ENCODE data around the gene TPTE2. TPM values are rescaled to one million over a fixed set of nuclear protein-coding genes. Genes with fewer than 3 reads are reported as not detected.
"Not testable (repeated sequence)": the region's sequence is repeated elsewhere in the genome, so short reads cannot be mapped to it uniquely, and the experiment has no call there.

The TPTE2 gene
- total RNA-seq, 5 donors from 2014 or later (not counting 1 experiment from before 2014, with no cell fraction given) = not detected

- DNase-seq; H3K9me3 ChIP-seq; H3K4me1 ChIP-seq (ENCODE audit: control insufficient read depth in 1 of 2, extremely low read depth in 1 of 2, insufficient read depth in 2 of 2, low read length in 2 of 2); H3K4me3 Mint-ChIP-seq; H3K27me3 ChIP-seq (replicated peaks in 1 of 2; ENCODE audit: control insufficient read depth in 2 of 2, extremely low read depth in 1 of 2, insufficient read depth in 2 of 2, low read length in 1 of 2); H3K36me3 ChIP-seq (ENCODE audit: control insufficient read depth in 2 of 2, extremely low read depth in 1 of 2, insufficient read depth in 1 of 2, low read length in 1 of 2); H3K9me3 Mint-ChIP-seq; H3K27me3 Mint-ChIP-seq; ATAC-seq (replicated peaks in 1 of 4); H3K27ac ChIP-seq (ENCODE audit: low read length); H3K4me1 Mint-ChIP-seq; H3K4me3 ChIP-seq (ENCODE audit: control insufficient read depth in 1 of 2, extremely low read depth in 1 of 2, low read length in 1 of 2); POLR2A ChIA-PET; H3K36me3 Mint-ChIP-seq; H3K27ac Mint-ChIP-seq: not testable (repeated sequence)
- CTCF ChIA-PET = interaction anchor here in 1 of 2 donors (0.6 kb wide), 1 partner anchor 334 kb away, joined by 6 read pairs; no protein-coding TSS in a partner anchor
- WGBS (ENCODE audit: insufficient coverage) = no CpG with 5 or more reads among the region's 4 CpGs
Measured at GRCh38 chr13:19557287-19557686, 4.0 kb downstream of the TPTE2 start.

- WGBS (ENCODE audit: insufficient coverage) = no CpG with 5 or more reads among the region's 4 CpGs
- H3K4me3 ChIP-seq (ENCODE audit: control insufficient read depth in 1 of 2, extremely low read depth in 1 of 2, low read length in 1 of 2); H3K27me3 ChIP-seq (replicated peaks in 1 of 2; ENCODE audit: control insufficient read depth in 2 of 2, extremely low read depth in 1 of 2, insufficient read depth in 2 of 2, low read length in 1 of 2); H3K36me3 Mint-ChIP-seq; DNase-seq; POLR2A ChIA-PET; H3K36me3 ChIP-seq (ENCODE audit: control insufficient read depth in 2 of 2, extremely low read depth in 1 of 2, insufficient read depth in 1 of 2, low read length in 1 of 2); H3K9me3 ChIP-seq; H3K27me3 Mint-ChIP-seq; H3K9me3 Mint-ChIP-seq; H3K4me1 Mint-ChIP-seq; CTCF ChIA-PET; H3K4me1 ChIP-seq (ENCODE audit: control insufficient read depth in 1 of 2, extremely low read depth in 1 of 2, insufficient read depth in 2 of 2, low read length in 2 of 2); ATAC-seq (replicated peaks in 1 of 4); H3K4me3 Mint-ChIP-seq; H3K27ac Mint-ChIP-seq; H3K27ac ChIP-seq (ENCODE audit: low read length): not testable (repeated sequence)
Measured at GRCh38 chr13:19549245-19549644, 12.1 kb downstream of the TPTE2 start.

GRCh38 chr13:19525634-19526033, 35.7 kb downstream of the TPTE2 start:
- DNase-seq; H3K36me3 ChIP-seq (ENCODE audit: control insufficient read depth in 2 of 2, extremely low read depth in 1 of 2, insufficient read depth in 1 of 2, low read length in 1 of 2); CTCF ChIA-PET; H3K4me1 ChIP-seq (ENCODE audit: control insufficient read depth in 1 of 2, extremely low read depth in 1 of 2, insufficient read depth in 2 of 2, low read length in 2 of 2); POLR2A ChIA-PET; H3K4me3 ChIP-seq (ENCODE audit: control insufficient read depth in 1 of 2, extremely low read depth in 1 of 2, low read length in 1 of 2); H3K9me3 ChIP-seq; H3K9me3 Mint-ChIP-seq; ATAC-seq (replicated peaks in 1 of 4); H3K27ac ChIP-seq (ENCODE audit: low read length); H3K36me3 Mint-ChIP-seq; H3K4me3 Mint-ChIP-seq; H3K27me3 ChIP-seq (replicated peaks in 1 of 2; ENCODE audit: control insufficient read depth in 2 of 2, extremely low read depth in 1 of 2, insufficient read depth in 2 of 2, low read length in 1 of 2); H3K27ac Mint-ChIP-seq; H3K4me1 Mint-ChIP-seq: not testable (repeated sequence)
- H3K27me3 Mint-ChIP-seq = peaks cover 0 to 17% of the 10 kb centered on the region in 2 donors

- Histone ChIP-seq H3K27me3 (replicated peaks in 1 of 2; ENCODE audit: control insufficient read depth in 2 of 2, extremely low read depth in 1 of 2, insufficient read depth in 2 of 2, low read length in 1 of 2) (peaks cover 0 to 2% of the 10 kb centered on the region in 2 experiments), H3K4me3 (ENCODE audit: control insufficient read depth in 1 of 2, extremely low read depth in 1 of 2, low read length in 1 of 2) (no peak overlapping the region), H3K4me1 (ENCODE audit: control insufficient read depth in 1 of 2, extremely low read depth in 1 of 2, insufficient read depth in 2 of 2, low read length in 2 of 2) (no peaks in the 10 kb centered on the region), H3K9me3 (no peaks in the 10 kb centered on the region), H3K27ac (ENCODE audit: low read length) (no peak overlapping the region), H3K36me3 (ENCODE audit: control insufficient read depth in 2 of 2, extremely low read depth in 1 of 2, insufficient read depth in 1 of 2, low read length in 1 of 2) (no peaks in the 10 kb centered on the region)
- CTCF ChIA-PET = no interaction called here
- Mint-ChIP-seq H3K36me3 (no peaks in the 10 kb centered on the region), H3K27me3 (peaks cover 2 to 9% of the 10 kb centered on the region in 2 donors), H3K4me1 (peaks cover 7 to 20% (median 11%) of the 10 kb centered on the region in 3 donors), H3K4me3 (no peak overlapping the region), H3K9me3 (no peaks in the 10 kb centered on the region), H3K27ac (no peak overlapping the region)
- DNase-seq (no peak), ATAC-seq (replicated peaks in 1 of 4) (no peak)
- POLR2A ChIA-PET = no interaction called here
Measured at GRCh38 chr13:19519049-19519448, 42.3 kb downstream of the TPTE2 start.

- 67% methylated on average over 4 of the region's 5 CpGs for WGBS (ENCODE audit: insufficient coverage)
- H3K36me3 Mint-ChIP-seq; H3K9me3 Mint-ChIP-seq; H3K27ac ChIP-seq (ENCODE audit: low read length); H3K36me3 ChIP-seq (ENCODE audit: control insufficient read depth in 2 of 2, extremely low read depth in 1 of 2, insufficient read depth in 1 of 2, low read length in 1 of 2); H3K4me3 Mint-ChIP-seq; H3K4me3 ChIP-seq (ENCODE audit: control insufficient read depth in 1 of 2, extremely low read depth in 1 of 2, low read length in 1 of 2); DNase-seq; H3K9me3 ChIP-seq; H3K27me3 Mint-ChIP-seq; H3K4me1 Mint-ChIP-seq; H3K27me3 ChIP-seq (replicated peaks in 1 of 2; ENCODE audit: control insufficient read depth in 2 of 2, extremely low read depth in 1 of 2, insufficient read depth in 2 of 2, low read length in 1 of 2); ATAC-seq (replicated peaks in 1 of 4); H3K4me1 ChIP-seq (ENCODE audit: control insufficient read depth in 1 of 2, extremely low read depth in 1 of 2, insufficient read depth in 2 of 2, low read length in 2 of 2); POLR2A ChIA-PET; H3K27ac Mint-ChIP-seq: not testable (repeated sequence)
- CTCF ChIA-PET = interaction anchor here in 1 of 2 donors (0.6 kb wide), 1 partner anchor 73 kb away, joined by 3 read pairs; no protein-coding TSS in a partner anchor
Measured at GRCh38 chr13:19507623-19508022, 53.7 kb downstream of the TPTE2 start.

GRCh38 chr13:19460126-19460525, 101.2 kb downstream of the TPTE2 start:
- ATAC-seq (replicated peaks in 1 of 4); POLR2A ChIA-PET; H3K4me1 ChIP-seq (ENCODE audit: control insufficient read depth in 1 of 2, extremely low read depth in 1 of 2, insufficient read depth in 2 of 2, low read length in 2 of 2); H3K4me1 Mint-ChIP-seq; H3K27me3 ChIP-seq (replicated peaks in 1 of 2; ENCODE audit: control insufficient read depth in 2 of 2, extremely low read depth in 1 of 2, insufficient read depth in 2 of 2, low read length in 1 of 2); H3K27me3 Mint-ChIP-seq; H3K4me3 Mint-ChIP-seq; H3K27ac Mint-ChIP-seq; H3K4me3 ChIP-seq (ENCODE audit: control insufficient read depth in 1 of 2, extremely low read depth in 1 of 2, low read length in 1 of 2); H3K36me3 Mint-ChIP-seq; H3K36me3 ChIP-seq (ENCODE audit: control insufficient read depth in 2 of 2, extremely low read depth in 1 of 2, insufficient read depth in 1 of 2, low read length in 1 of 2); CTCF ChIA-PET; DNase-seq; H3K9me3 ChIP-seq; H3K27ac ChIP-seq (ENCODE audit: low read length): not testable (repeated sequence)
- 63% methylated on average over 6 of the region's 9 CpGs for WGBS (ENCODE audit: insufficient coverage)
- H3K9me3 Mint-ChIP-seq = peaks cover 11 to 22% (median 12%) of the 10 kb centered on the region in 3 donors

- H3K4me1 ChIP-seq (ENCODE audit: control insufficient read depth in 1 of 2, extremely low read depth in 1 of 2, insufficient read depth in 2 of 2, low read length in 2 of 2); H3K36me3 ChIP-seq (ENCODE audit: control insufficient read depth in 2 of 2, extremely low read depth in 1 of 2, insufficient read depth in 1 of 2, low read length in 1 of 2); H3K4me3 ChIP-seq (ENCODE audit: control insufficient read depth in 1 of 2, extremely low read depth in 1 of 2, low read length in 1 of 2); CTCF ChIA-PET; H3K9me3 ChIP-seq; H3K27me3 ChIP-seq (replicated peaks in 1 of 2; ENCODE audit: control insufficient read depth in 2 of 2, extremely low read depth in 1 of 2, insufficient read depth in 2 of 2, low read length in 1 of 2); H3K4me1 Mint-ChIP-seq; H3K27ac Mint-ChIP-seq; H3K27ac ChIP-seq (ENCODE audit: low read length); POLR2A ChIA-PET; H3K27me3 Mint-ChIP-seq; ATAC-seq (replicated peaks in 1 of 4); H3K36me3 Mint-ChIP-seq; H3K4me3 Mint-ChIP-seq; H3K9me3 Mint-ChIP-seq: not testable (repeated sequence)
- no CpG with 5 or more reads among the region's 2 CpGs for WGBS (ENCODE audit: insufficient coverage)
- peak in 2 of 35 experiments; percentile 5 to 6 for DNase-seq
Measured at GRCh38 chr13:19439056-19439686, 122.2 kb downstream of the TPTE2 start.
